ENCODE data around the gene CYTH1.

CYTH1 gene

GRCh38 chr17:78781893-78782304 lies at the start of gene CYTH1:
CYTH1 (minus strand) TSS chr17:78782273; CDS start chr17:78782223, 50 bp downstream.
- no peak for DNase-seq

GRCh38 chr17:78829477-78829876 lies 47.4 kb upstream of the CYTH1 start:
- no peak for DNase-seq

GRCh38 chr17:78828470-78829185 lies 46.6 kb upstream of the CYTH1 start:
- DNase-seq = no peak

GRCh38 chr17:78826836-78827509 lies 44.9 kb upstream of the CYTH1 start:
- DNase-seq = no peak

GRCh38 chr17:78826421-78826820 lies 44.3 kb upstream of the CYTH1 start:
- no peak for DNase-seq

- no peak for DNase-seq
Observed at GRCh38 chr17:78825696-78826095, 43.6 kb upstream of the CYTH1 start.

- DNase-seq = no peak
Observed at GRCh38 chr17:78824240-78824639, 42.2 kb upstream of the CYTH1 start.

GRCh38 chr17:78823282-78824046 lies 41.4 kb upstream of the CYTH1 start:
- DNase-seq = no peak

- DNase-seq = no peak
Observed at GRCh38 chr17:78822552-78822951, 40.5 kb upstream of the CYTH1 start.

- DNase-seq = no peak
Observed at GRCh38 chr17:78821961-78822360, 39.9 kb upstream of the CYTH1 start.

- DNase-seq = no peak
Observed at GRCh38 chr17:78820841-78821240, 38.8 kb upstream of the CYTH1 start.

GRCh38 chr17:78819806-78820792 lies 38.0 kb upstream of the CYTH1 start:
- no peak for DNase-seq

- no peak for DNase-seq
Observed at GRCh38 chr17:78819402-78819801, 37.3 kb upstream of the CYTH1 start.

- DNase-seq = no peak
Observed at GRCh38 chr17:78818932-78819331, 36.9 kb upstream of the CYTH1 start.

- DNase-seq = no peak
Observed at GRCh38 chr17:78818152-78818846, 36.2 kb upstream of the CYTH1 start.

GRCh38 chr17:78817123-78817522 lies 35.0 kb upstream of the CYTH1 start:
- DNase-seq = no peak

GRCh38 chr17:78815696-78816095 lies 33.6 kb upstream of the CYTH1 start:
- no peak for DNase-seq

GRCh38 chr17:78812855-78813254 lies 30.8 kb upstream of the CYTH1 start:
- no peak for DNase-seq

- DNase-seq = no peak
Observed at GRCh38 chr17:78808163-78808562, 26.1 kb upstream of the CYTH1 start.

- no peak for DNase-seq
Observed at GRCh38 chr17:78806451-78806850, 24.4 kb upstream of the CYTH1 start.

- no peak for DNase-seq
Observed at GRCh38 chr17:78805301-78805700, 23.2 kb upstream of the CYTH1 start.

- DNase-seq = no peak
Observed at GRCh38 chr17:78804777-78805176, 22.7 kb upstream of the CYTH1 start.

All from NCI-H345 (cell line).